ENCODE data around the gene SRP72. TPM values are rescaled to one million over a fixed set of nuclear protein-coding genes. Genes with fewer than 3 reads are reported as not detected.

SRP72 gene
- total RNA-seq, 2 experiments from 2014 or later: 165 to 176 TPM

DNA sequence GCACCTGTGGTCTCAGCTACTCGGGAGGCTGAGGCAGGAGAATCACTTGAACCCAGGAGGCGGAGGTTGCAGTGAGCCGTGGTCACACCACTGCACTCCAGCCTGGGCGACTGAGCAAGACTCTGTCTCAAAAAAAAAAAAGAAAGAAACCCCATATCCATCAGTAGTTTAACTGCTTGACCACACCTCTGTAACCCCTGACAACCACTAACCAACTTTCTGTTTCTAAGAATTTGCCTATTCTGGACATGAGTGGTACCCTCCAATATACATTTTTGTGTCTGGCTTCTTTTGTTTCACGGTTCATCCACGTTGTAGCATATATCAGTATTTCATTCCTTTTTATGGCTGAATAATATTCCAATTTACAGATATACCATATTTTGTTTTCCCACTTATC, 41.1 kb upstream of the SRP72 start:
- Mint-ChIP-seq H3K36me3 (ENCODE audit: low read depth) (peaks cover 14% of the 10 kb centered on the region), H3K27me3 (no peaks in the 10 kb centered on the region), H3K4me3 (no peak overlapping the region), H3K9me3 (no peaks in the 10 kb centered on the region), H3K27ac (no peak overlapping the region), H3K4me1 (ENCODE audit: low read depth) (peaks cover 40% of the 10 kb centered on the region)
- ATAC-seq (no peak), DNase-seq (no peak)
- POLR2A ChIA-PET: interaction anchor here (1.8 kb wide), 1 partner anchor 9 kb away, joined by 6 read pairs; the partner anchor contains the start of genes PAICS and PPAT
- intact Hi-C loops (cut with micrococcal nuclease): no loop called here
- no peak for TF ChIP-seq CTCF (IDR thresholded peaks at IDR 0.05)
- CTCF ChIA-PET: interaction anchor here (1.0 to 4.7 kb wide), 8 partner anchors 9 to 410 kb away, joined by 3 to 40 read pairs (median 6); partner anchors contain the start of genes AASDH, PAICS, PPAT and SRP72

GRCh38 chr4:56427179-56427578, 40.2 kb upstream of the SRP72 start:
- Mint-ChIP-seq H3K4me1 (ENCODE audit: low read depth) (peaks cover 49% of the 10 kb centered on the region), H3K36me3 (ENCODE audit: low read depth) (peaks cover 15% of the 10 kb centered on the region), H3K27ac (no peak overlapping the region), H3K27me3 (no peaks in the 10 kb centered on the region), H3K4me3 (no peak overlapping the region), H3K9me3 (no peaks in the 10 kb centered on the region)
- ATAC-seq (no peak), DNase-seq (no peak)
- ChIA-PET CTCF (no interaction called here), POLR2A (no interaction called here)
- intact Hi-C loops (cut with micrococcal nuclease): no loop called here
- no peak for TF ChIP-seq CTCF (IDR thresholded peaks at IDR 0.05)

DNA sequence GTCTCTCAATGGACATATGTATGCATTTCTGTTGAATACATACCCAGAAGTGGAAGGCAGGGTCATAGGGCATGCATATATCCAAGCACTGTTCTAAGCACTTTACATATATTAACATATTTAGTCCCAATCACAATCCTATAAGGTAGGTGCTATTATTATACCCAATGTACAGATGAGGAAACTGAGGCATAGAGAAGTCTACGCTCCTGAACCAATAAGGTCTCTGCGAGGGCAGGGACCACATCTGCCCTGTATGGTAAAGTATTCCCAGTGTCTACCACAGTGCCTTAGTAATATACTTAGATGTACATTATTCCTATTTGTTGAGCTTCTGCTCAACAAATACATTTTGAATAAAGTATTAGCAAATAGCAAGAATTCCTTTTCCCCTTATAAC, 37.2 kb upstream of the SRP72 start:
- Mint-ChIP-seq H3K4me3 (no peak overlapping the region), H3K36me3 (ENCODE audit: low read depth) (peaks cover 25% of the 10 kb centered on the region), H3K27me3 (no peaks in the 10 kb centered on the region), H3K4me1 (ENCODE audit: low read depth) (peaks cover 58% of the 10 kb centered on the region), H3K27ac (no peak overlapping the region), H3K9me3 (no peaks in the 10 kb centered on the region)
- intact Hi-C loops (cut with micrococcal nuclease): no loop called here
- ATAC-seq (no peak), DNase-seq (no peak)
- ChIA-PET POLR2A (no interaction called here), CTCF (no interaction called here)
- TF ChIP-seq CTCF (IDR thresholded peaks at IDR 0.05): no peak

- ATAC-seq (no peak), DNase-seq (no peak)
- intact Hi-C loops (cut with micrococcal nuclease): no loop called here
- H3K36me3 Mint-ChIP-seq (ENCODE audit: low read depth): peaks cover 31% of the 10 kb centered on the region
- ChIA-PET POLR2A (interaction anchor here (0.7 to 5.3 kb wide), 4 partner anchors 10 to 49 kb away, joined by 3 to 51 read pairs (median 4); partner anchors contain the start of gene AASDH), CTCF (interaction anchor here (5.6 kb wide), 1 partner anchor 9 kb away, joined by 40 read pairs; no protein-coding TSS in a partner anchor)
- peaks cover 46% of the 10 kb centered on the region for H3K4me1 Mint-ChIP-seq (ENCODE audit: low read depth)
- no peaks in the 10 kb centered on the region for H3K27me3 Mint-ChIP-seq
- no peak for TF ChIP-seq CTCF (IDR thresholded peaks at IDR 0.05)
- peak overlapping the region; percentile 89 for H3K4me3 Mint-ChIP-seq
- no peak overlapping the region for H3K27ac Mint-ChIP-seq
- H3K9me3 Mint-ChIP-seq: no peaks in the 10 kb centered on the region
Measured at GRCh38 chr4:56433280-56433679, 34.1 kb upstream of the SRP72 start.

- peaks cover 45% of the 10 kb centered on the region for H3K4me1 Mint-ChIP-seq (ENCODE audit: low read depth)
- H3K9me3 Mint-ChIP-seq: no peaks in the 10 kb centered on the region
- peak overlapping the region; percentile 95 for H3K27ac Mint-ChIP-seq
- ChIA-PET POLR2A (interaction anchor here (0.6 to 5.3 kb wide), 15 partner anchors 9 to 719 kb away, joined by 3 to 51 read pairs (median 9); partner anchors contain the start of genes AASDH, NOA1, POLR2B and REST), CTCF (interaction anchor here (1.3 to 5.6 kb wide), 3 partner anchors 11 to 48 kb away, joined by 3 to 40 read pairs (median 10); partner anchors contain the start of gene AASDH)
- ATAC-seq (no peak), DNase-seq (peak; percentile 62)
- intact Hi-C loops (cut with micrococcal nuclease): loop anchor here (5.0 kb wide), 1 partner anchor 47 kb away; the partner anchor contains the start of gene AASDH
- H3K36me3 Mint-ChIP-seq (ENCODE audit: low read depth): peaks cover 40% of the 10 kb centered on the region
- peak overlapping the region; percentile 89 for H3K4me3 Mint-ChIP-seq
- H3K27me3 Mint-ChIP-seq: no peaks in the 10 kb centered on the region
- TF ChIP-seq CTCF (IDR thresholded peaks at IDR 0.05): no peak
Measured at GRCh38 chr4:56434599-56435139, 32.7 kb upstream of the SRP72 start.

Measured in activated CD8-positive, alpha-beta T cell treated with anti-CD3 and anti-CD28 coated beads for 36 hours (primary cell).